Kasumi-1 (cell line): ENCODE measurements around the gene ATP8A1.
A peak's percentile ranks its signal among the peaks of the same experiment; 100 is the strongest.

Experiments used
- DNase-seq, 2 experiments: peaks; one replicate each; lab custom pipeline; 2025; lab: John Stamatoyannopoulos, UW

Gene ATP8A1

GRCh38 chr4:42626629-42627146 lies 30.2 kb downstream of the ATP8A1 start:
- DNase-seq = no peak

- DNase-seq = no peak
Observed at GRCh38 chr4:42625329-42625728, 31.6 kb downstream of the ATP8A1 start.

GRCh38 chr4:42624551-42624950 lies 32.4 kb downstream of the ATP8A1 start:
- DNase-seq = no peak

GRCh38 chr4:42618023-42618422 lies 38.9 kb downstream of the ATP8A1 start:
- DNase-seq = no peak

- no peak for DNase-seq
Observed at GRCh38 chr4:42617030-42617429, 39.9 kb downstream of the ATP8A1 start.

- DNase-seq = no peak
Observed at GRCh38 chr4:42616572-42616971, 40.3 kb downstream of the ATP8A1 start.

- DNase-seq = no peak
Observed at GRCh38 chr4:42615131-42615763, 41.7 kb downstream of the ATP8A1 start.

GRCh38 chr4:42612898-42613297 lies 44.0 kb downstream of the ATP8A1 start:
- no peak for DNase-seq

- DNase-seq = no peak
Observed at GRCh38 chr4:42610941-42611340, 46.0 kb downstream of the ATP8A1 start.

- no peak for DNase-seq
Observed at GRCh38 chr4:42609051-42609450, 47.9 kb downstream of the ATP8A1 start.

GRCh38 chr4:42608551-42608950 lies 48.4 kb downstream of the ATP8A1 start:
- no peak for DNase-seq

GRCh38 chr4:42607011-42607726 lies 49.7 kb downstream of the ATP8A1 start:
- DNase-seq = no peak

- no peak for DNase-seq
Observed at GRCh38 chr4:42605264-42605663, 51.6 kb downstream of the ATP8A1 start.

GRCh38 chr4:42603862-42604261 lies 53.0 kb downstream of the ATP8A1 start:
- no peak for DNase-seq

GRCh38 chr4:42600578-42600977 lies 56.3 kb downstream of the ATP8A1 start:
- DNase-seq = peak; percentile 3 to 50

- DNase-seq = no peak
Observed at GRCh38 chr4:42596918-42597317, 60.0 kb downstream of the ATP8A1 start.

GRCh38 chr4:42594888-42595287 lies 62.0 kb downstream of the ATP8A1 start:
- no peak for DNase-seq

GRCh38 chr4:42588909-42589308 lies 68.0 kb downstream of the ATP8A1 start:
- DNase-seq = no peak

- DNase-seq = no peak
Observed at GRCh38 chr4:42586775-42587174, 70.1 kb downstream of the ATP8A1 start.

GRCh38 chr4:42579903-42580302 lies 77.0 kb downstream of the ATP8A1 start:
- DNase-seq = no peak

- DNase-seq = no peak
Observed at GRCh38 chr4:42578187-42578586, 78.7 kb downstream of the ATP8A1 start.

- DNase-seq = peak in 1 of 2 experiments; percentile 3
Observed at GRCh38 chr4:42574870-42575430, 82.0 kb downstream of the ATP8A1 start.

- DNase-seq = no peak
Observed at GRCh38 chr4:42573249-42573648, 83.7 kb downstream of the ATP8A1 start.
